ENCODE measurements around the gene HSPG2. TPM values are rescaled to one million over a fixed set of nuclear protein-coding genes. Genes with fewer than 3 reads are reported as not detected.
A peak's percentile ranks its signal among the peaks of the same experiment; 100 is the strongest.

Gene HSPG2
- total RNA-seq, 1 donor = 265 TPM

- no peak overlapping the region for H3K27ac ChIP-seq (ENCODE audit: low read depth, low read length)
- H3K79me2 ChIP-seq (ENCODE audit: insufficient read depth, low read length) = no peaks in the 10 kb centered on the region
- H3K4me1 ChIP-seq (ENCODE audit: insufficient read depth, low read length) = peaks cover 15% of the 10 kb centered on the region
- H3K27me3 ChIP-seq (ENCODE audit: insufficient read depth, low read length) = no peaks in the 10 kb centered on the region
- no peaks in the 10 kb centered on the region for H4K20me1 ChIP-seq (ENCODE audit: insufficient read depth, low read length)
- no peak for TF ChIP-seq CTCF (IDR thresholded peaks at IDR 0.05; ENCODE audit: extremely low read depth, low read depth, low read length)
- no peak overlapping the region for H3K4me2 ChIP-seq (ENCODE audit: insufficient read depth, low read length)
- H3K36me3 ChIP-seq (ENCODE audit: insufficient read depth, low read length) = no peaks in the 10 kb centered on the region
- H3K9me3 ChIP-seq (ENCODE audit: low read depth, low read length) = no peaks in the 10 kb centered on the region
- DNase-seq (ENCODE audit: insufficient read length, low spot score, missing footprints) = no peak
- H2AFZ ChIP-seq (ENCODE audit: low read length) = no peak overlapping the region
- H3K4me3 ChIP-seq (ENCODE audit: insufficient read depth, low read length) = no peak overlapping the region
Measured at GRCh38 chr1:21961337-21961736, 24.2 kb upstream of the HSPG2 start.

- TF ChIP-seq CTCF (IDR thresholded peaks at IDR 0.05; ENCODE audit: extremely low read depth, low read depth, low read length) = no peak
Measured at GRCh38 chr1:21956720-21957552, 19.8 kb upstream of the HSPG2 start.

GRCh38 chr1:21955501-21956281 lies 18.6 kb upstream of the HSPG2 start:
- Histone ChIP-seq H3K27ac (ENCODE audit: low read depth, low read length) (no peak overlapping the region), H3K4me2 (ENCODE audit: insufficient read depth, low read length) (no peak overlapping the region), H3K36me3 (ENCODE audit: insufficient read depth, low read length) (no peaks in the 10 kb centered on the region), H4K20me1 (ENCODE audit: insufficient read depth, low read length) (no peaks in the 10 kb centered on the region), H3K4me1 (ENCODE audit: insufficient read depth, low read length) (peaks cover 8% of the 10 kb centered on the region), H3K79me2 (ENCODE audit: insufficient read depth, low read length) (no peaks in the 10 kb centered on the region), H3K27me3 (ENCODE audit: insufficient read depth, low read length) (no peaks in the 10 kb centered on the region), H3K4me3 (ENCODE audit: insufficient read depth, low read length) (no peak overlapping the region), H2AFZ (ENCODE audit: low read length) (peak overlapping the region; percentile 35), H3K9me3 (ENCODE audit: low read depth, low read length) (no peaks in the 10 kb centered on the region)
- peak; percentile 65 for DNase-seq (ENCODE audit: insufficient read length, low spot score, missing footprints)
- no peak for TF ChIP-seq CTCF (IDR thresholded peaks at IDR 0.05; ENCODE audit: extremely low read depth, low read depth, low read length)

More at GRCh38 chr1:21956720-21957552, 19.8 kb upstream of the HSPG2 start:
- peak; percentile 87 for DNase-seq (ENCODE audit: insufficient read length, low spot score, missing footprints)
- Histone ChIP-seq H3K79me2 (ENCODE audit: insufficient read depth, low read length) (no peaks in the 10 kb centered on the region), H3K4me1 (ENCODE audit: insufficient read depth, low read length) (peaks cover 8% of the 10 kb centered on the region), H3K4me2 (ENCODE audit: insufficient read depth, low read length) (no peak overlapping the region), H3K27me3 (ENCODE audit: insufficient read depth, low read length) (no peaks in the 10 kb centered on the region), H3K36me3 (ENCODE audit: insufficient read depth, low read length) (no peaks in the 10 kb centered on the region), H3K9me3 (ENCODE audit: low read depth, low read length) (no peaks in the 10 kb centered on the region), H2AFZ (ENCODE audit: low read length) (no peak overlapping the region), H4K20me1 (ENCODE audit: insufficient read depth, low read length) (no peaks in the 10 kb centered on the region), H3K27ac (ENCODE audit: low read depth, low read length) (no peak overlapping the region), H3K4me3 (ENCODE audit: insufficient read depth, low read length) (no peak overlapping the region)

- peak; percentile 32 for DNase-seq (ENCODE audit: insufficient read length, low spot score, missing footprints)
- H3K4me1 ChIP-seq (ENCODE audit: insufficient read depth, low read length) = peaks cover 8% of the 10 kb centered on the region
- H4K20me1 ChIP-seq (ENCODE audit: insufficient read depth, low read length) = no peaks in the 10 kb centered on the region
- no peaks in the 10 kb centered on the region for H3K79me2 ChIP-seq (ENCODE audit: insufficient read depth, low read length)
- H2AFZ ChIP-seq (ENCODE audit: low read length) = no peak overlapping the region
- H3K36me3 ChIP-seq (ENCODE audit: insufficient read depth, low read length) = no peaks in the 10 kb centered on the region
- H3K27ac ChIP-seq (ENCODE audit: low read depth, low read length) = no peak overlapping the region
- no peaks in the 10 kb centered on the region for H3K9me3 ChIP-seq (ENCODE audit: low read depth, low read length)
- H3K27me3 ChIP-seq (ENCODE audit: insufficient read depth, low read length) = no peaks in the 10 kb centered on the region
- no peak for TF ChIP-seq CTCF (IDR thresholded peaks at IDR 0.05; ENCODE audit: extremely low read depth, low read depth, low read length)
- no peak overlapping the region for H3K4me3 ChIP-seq (ENCODE audit: insufficient read depth, low read length)
- no peak overlapping the region for H3K4me2 ChIP-seq (ENCODE audit: insufficient read depth, low read length)
Measured at GRCh38 chr1:21955058-21955457, 17.9 kb upstream of the HSPG2 start.
